PFSK-1 (cell line): ENCODE data around the gene DMKN.

ENCODE experiments used
- FOXP2 ChIP-seq: optimal IDR thresholded peaks from 2 replicates; pipeline ENCODE3; 2011; ENCODE audit warnings: borderline replicate concordance, control low read depth, inconsistent platforms; ENCODE audit not compliant: insufficient read depth; ENCODE audit errors: extremely low read length, extremely low read depth
- POLR2AphosphoS5 ChIP-seq: IDR thresholded peaks from 2 replicates; pipeline ENCODE4 v1.6.1; 2012; ENCODE audit warnings: low read depth, mild to moderate bottlenecking, control low read depth, low read length, moderate library complexity
- REST ChIP-seq, 2 experiments: IDR thresholded peaks; 2 replicates each; pipeline versions ENCODE4 v1.6.1 to v1.8.0; 2011 to 2012; ENCODE audit warnings: low read depth in 2 of 2, low read length in 2 of 2, control low read depth in 1 of 2, inconsistent platforms in 1 of 2, mild to moderate bottlenecking in 1 of 2, moderate library complexity in 1 of 2; ENCODE audit not compliant: insufficient read depth in 1 of 2
- SIN3A ChIP-seq: IDR thresholded peaks from 2 replicates; pipeline ENCODE4 v1.6.1; 2012; ENCODE audit warnings: mild to moderate bottlenecking, low read length, moderate library complexity, borderline replicate concordance; ENCODE audit not compliant: insufficient read depth

- TF ChIP-seq REST (IDR thresholded peaks at IDR 0.05; ENCODE audit: insufficient read depth in 1 of 2, low read depth in 2 of 2, low read length in 2 of 2) (no peak), POLR2AphosphoS5 (no peak), SIN3A (no peak), FOXP2 (no peak)
Observed at GRCh38 chr19:35519291-35519690, 5.8 kb upstream of the DMKN start.
